ENCODE measurements around the gene PPP6R3. TPM values are rescaled to one million over a fixed set of nuclear protein-coding genes. Genes with fewer than 3 reads are reported as not detected.

Gene PPP6R3
- total RNA-seq, 1 experiment from 2014 or later: 138 TPM

- H3K4me3 Mint-ChIP-seq: no peak overlapping the region
- H3K9me3 ChIP-seq (ENCODE audit: control insufficient read depth, low read depth, low read length): no peaks in the 10 kb centered on the region
- no peak overlapping the region for H3K14ac ChIP-seq (ENCODE audit: insufficient read depth, low read length)
- no CpG with 5 or more reads among the region's 22 CpGs for WGBS (ENCODE audit: extremely low coverage, insufficient read length, low lambda C conversion rate)
- no peak overlapping the region for H4K5ac ChIP-seq (ENCODE audit: insufficient read length, low read depth, low read length)
- H4K20me1 ChIP-seq (ENCODE audit: control insufficient read depth, insufficient read depth, insufficient read length): no peaks in the 10 kb centered on the region
- no peak overlapping the region for H3K23ac ChIP-seq (ENCODE audit: insufficient read length, low read depth, low read length)
- H4K8ac ChIP-seq (replicated peaks; ENCODE audit: insufficient read length, low read depth, low read length): no peak overlapping the region
- no peak overlapping the region for H2AFZ ChIP-seq (ENCODE audit: low read length)
- H3T11ph ChIP-seq (ENCODE audit: low read length): no peak overlapping the region
- no peak overlapping the region for H3K9ac ChIP-seq (ENCODE audit: extremely low read depth, insufficient read length, low read length)
- no peak overlapping the region for H3K18ac ChIP-seq (ENCODE audit: insufficient read length, low read depth, low read length)
- H3K79me1 ChIP-seq (ENCODE audit: insufficient read depth, low read depth, low read length, poor library complexity, severe bottlenecking): no peaks in the 10 kb centered on the region
- H4K91ac ChIP-seq (ENCODE audit: insufficient read length, low read depth, low read length): no peak overlapping the region
- no peaks in the 10 kb centered on the region for H3K4me1 Mint-ChIP-seq
- H3K36me3 Mint-ChIP-seq (ENCODE audit: insufficient read depth in 1 of 3, low read depth in 3 of 3): peaks cover 23 to 63% (median 55%) of the 10 kb centered on the region in 3 experiments; a peak in 6 of 7 replicates
- no peak for DNase-seq
- H3K56ac ChIP-seq (ENCODE audit: insufficient read length, low read depth, low read length): no peak overlapping the region
- H3K4ac ChIP-seq (ENCODE audit: low read depth, low read length): no peak overlapping the region
- H3K27me3 ChIP-seq (ENCODE audit: insufficient read depth, low read length): no peaks in the 10 kb centered on the region
- TF ChIP-seq CTCF (conservative IDR thresholded peaks at IDR 0.05): no peak
- no peak overlapping the region for H3K27ac ChIP-seq (ENCODE audit: insufficient read length, low read depth, low read length)
- no peak overlapping the region for H2BK15ac ChIP-seq (ENCODE audit: low read depth, low read length)
- H3K4me2 ChIP-seq (ENCODE audit: insufficient read depth, insufficient read length, low read length): no peak overlapping the region
- no peaks in the 10 kb centered on the region for H3K79me2 ChIP-seq (ENCODE audit: insufficient read depth, low read length)
- no peaks in the 10 kb centered on the region for H3K23me2 ChIP-seq (ENCODE audit: insufficient read length, low read depth, low read length, poor library complexity, severe bottlenecking)
- H2BK20ac ChIP-seq (ENCODE audit: low read depth, low read length, poor library complexity, severe bottlenecking): no peak overlapping the region
- no peak overlapping the region for H2BK5ac ChIP-seq (ENCODE audit: insufficient read length, low read length)
- peak overlapping the region in 2 of 3 experiments; percentile 40 to 53; a peak in 1 of 7 replicates for H3K27ac Mint-ChIP-seq
- no peaks in the 10 kb centered on the region for H3K4me1 ChIP-seq (ENCODE audit: insufficient read depth, low read length)
- no peak overlapping the region for H2AK5ac ChIP-seq (ENCODE audit: insufficient read length, low read length)
- no peaks in the 10 kb centered on the region for H3K9me3 Mint-ChIP-seq
- no peak overlapping the region for H2BK120ac ChIP-seq (ENCODE audit: low read depth, low read length, poor library complexity, severe bottlenecking)
- H2BK12ac ChIP-seq (ENCODE audit: insufficient read length, low read depth, low read length): no peak overlapping the region
- H3K27me3 Mint-ChIP-seq (ENCODE audit: low read depth): no peaks in the 10 kb centered on the region
Measured at GRCh38 chr11:68416070-68416578, 44.4 kb upstream of the PPP6R3 start.

All from H9 (cell line).